DMS153 treated with DMSO at 0.1 percent for 48 hours (cell line): ENCODE measurements around the gene MRPL28.
"Not testable (repeated sequence)": the region's sequence is repeated elsewhere in the genome, so short reads cannot be mapped to it uniquely, and the experiment has no call there.

ENCODE experiments used
- DNase-seq: peaks from one replicate; lab custom pipeline; 2025; ENCODE audit not compliant: unreplicated experiment; lab: John Stamatoyannopoulos, UW

Gene MRPL28

DNA sequence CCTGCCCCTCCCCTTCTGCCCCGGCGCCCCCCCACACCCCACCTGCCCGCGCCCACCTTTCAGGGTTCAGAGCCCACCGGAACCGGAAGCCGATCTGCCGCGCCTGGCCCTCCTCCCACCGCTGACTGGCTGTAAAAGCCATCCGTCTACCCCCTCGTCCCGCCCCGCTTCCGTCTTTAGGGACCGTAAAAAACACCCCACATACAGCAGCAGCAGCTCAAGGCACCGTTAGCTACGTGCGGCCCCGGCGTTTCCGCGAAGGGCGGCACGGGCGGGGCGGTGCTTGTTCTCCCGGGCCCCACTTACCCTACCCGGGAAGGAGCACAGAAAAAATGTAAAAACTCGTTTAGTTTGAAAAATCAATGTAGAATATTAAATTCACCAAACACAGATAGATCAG, at the start of gene MRPL28:
TSS of gene MRPL28 (minus strand) at position 96 of the 400 bp plus-strand sequence. CDS start 320 bp downstream, outside the sequence.
- DNase-seq, result peak; percentile 81

DNA sequence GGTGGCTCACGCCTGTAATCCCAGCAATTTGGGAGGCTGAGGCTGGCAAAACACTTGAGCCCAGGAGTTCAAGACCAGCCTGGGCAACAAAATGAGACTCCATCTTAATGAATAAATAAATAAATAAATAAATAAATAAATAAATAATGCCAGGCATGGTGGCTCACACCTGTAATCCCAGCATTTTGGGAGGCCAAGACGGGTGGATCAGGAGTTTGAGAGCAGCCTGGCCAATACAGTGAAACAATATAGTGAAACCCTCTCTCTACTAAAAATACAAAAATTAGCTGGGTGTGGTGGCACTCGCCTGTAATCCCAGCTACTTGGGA, 44.8 kb upstream of the MRPL28 start:
- not testable (repeated sequence) for DNase-seq

DNA sequence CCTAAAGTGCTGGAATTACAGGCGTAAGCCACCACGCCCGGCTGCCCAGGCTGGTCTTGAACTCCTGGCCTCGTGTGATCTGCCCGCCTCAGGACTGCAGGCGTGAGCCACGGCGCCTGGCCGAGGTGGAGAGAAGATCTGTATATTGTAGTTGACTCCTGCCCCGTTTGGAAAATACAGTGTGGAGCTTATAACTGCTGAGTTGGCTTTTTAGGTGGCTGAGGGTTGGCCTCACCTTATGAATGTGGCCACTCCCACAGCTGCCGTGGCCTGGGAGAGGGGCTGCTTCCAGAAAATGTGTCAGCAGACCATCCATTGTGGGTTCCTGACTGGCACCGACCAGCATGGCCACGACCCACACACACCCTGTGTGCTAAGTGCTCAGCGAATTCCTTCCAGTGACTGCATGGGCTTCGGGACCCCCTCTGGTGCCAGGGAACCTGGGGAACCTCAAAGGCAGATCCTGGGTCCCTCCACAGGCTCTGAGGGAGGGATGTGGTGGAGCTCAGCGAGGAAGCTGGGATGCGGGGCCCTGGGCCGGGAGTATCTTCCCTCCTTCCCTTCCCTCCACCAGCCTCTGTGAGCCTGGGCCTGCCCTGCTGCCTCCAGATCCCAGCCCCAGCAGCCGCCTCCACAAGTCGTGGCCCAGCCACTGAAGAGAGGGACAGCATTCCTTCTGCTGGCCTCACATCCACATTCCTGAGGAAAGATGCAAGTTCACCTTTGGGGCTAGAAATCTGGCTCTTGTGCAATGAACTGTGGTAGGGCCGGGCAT, 44.2 kb upstream of the MRPL28 start:
- DNase-seq, result no peak

DNA sequence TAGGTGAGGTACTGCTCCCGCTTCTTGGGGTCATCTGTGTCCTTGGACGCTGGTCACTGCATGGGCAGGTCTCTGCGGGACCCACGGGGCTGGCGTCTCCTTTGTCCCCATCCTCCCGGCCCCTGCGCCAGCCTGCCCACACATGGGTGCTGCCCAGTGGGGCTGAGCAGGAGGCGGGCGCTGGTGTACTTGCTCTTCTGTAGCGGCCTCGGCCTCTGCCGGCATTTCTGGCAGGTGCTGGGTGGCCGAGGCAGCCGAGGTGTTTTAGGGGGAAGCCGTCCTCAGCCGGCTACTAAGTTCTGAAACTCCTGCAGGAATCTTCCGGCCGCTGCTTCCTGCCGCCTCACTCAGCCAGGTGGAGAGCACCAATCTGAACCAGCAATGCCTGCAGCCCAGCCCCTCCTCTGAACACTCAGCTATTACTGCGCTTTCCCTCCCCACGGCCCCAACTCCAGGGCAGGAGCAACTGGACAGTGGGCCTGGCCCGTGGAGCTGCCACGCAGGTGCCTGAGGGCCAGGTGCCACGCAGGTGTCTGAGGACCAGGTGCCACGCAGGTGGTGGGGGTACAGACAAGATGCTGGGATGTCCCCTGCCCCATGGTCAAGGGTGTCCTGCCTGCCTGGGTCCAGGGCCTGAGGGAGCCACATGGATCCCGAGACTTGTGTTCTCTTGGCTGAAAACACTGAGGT, 41.4 kb upstream of the MRPL28 start:
- DNase-seq, result no peak

DNA sequence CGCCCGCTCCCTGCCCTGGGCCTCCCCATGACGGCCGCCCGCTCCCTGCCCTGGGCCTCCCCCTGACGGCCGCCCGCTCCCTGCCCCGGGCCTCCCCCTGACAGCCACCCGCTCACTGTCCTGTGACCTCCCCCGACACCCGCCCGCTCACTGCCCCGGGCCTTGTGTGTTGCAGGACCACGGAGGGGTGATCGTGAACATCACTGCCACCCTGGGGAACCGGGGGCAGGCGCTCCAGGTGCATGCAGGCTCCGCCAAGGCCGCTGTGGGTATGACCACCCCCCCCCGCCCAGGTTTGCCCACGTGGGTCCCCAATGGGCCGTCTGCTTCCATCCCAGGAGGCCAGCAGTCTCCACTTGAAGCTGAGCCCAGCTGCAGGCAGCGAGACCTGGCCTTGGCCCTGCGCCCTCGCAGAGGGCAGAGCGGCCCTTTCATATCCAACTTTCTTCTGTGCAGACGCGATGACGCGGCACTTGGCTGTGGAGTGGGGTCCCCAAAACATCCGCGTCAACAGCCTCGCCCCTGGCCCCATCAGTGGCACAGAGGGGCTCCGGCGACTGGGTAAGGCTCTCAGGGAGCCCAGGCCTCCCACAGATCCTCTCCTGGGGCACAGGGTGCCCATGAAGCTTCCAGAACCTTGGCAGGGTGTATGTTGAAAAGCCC, 40.3 kb upstream of the MRPL28 start:
- DNase-seq, result no peak

DNA sequence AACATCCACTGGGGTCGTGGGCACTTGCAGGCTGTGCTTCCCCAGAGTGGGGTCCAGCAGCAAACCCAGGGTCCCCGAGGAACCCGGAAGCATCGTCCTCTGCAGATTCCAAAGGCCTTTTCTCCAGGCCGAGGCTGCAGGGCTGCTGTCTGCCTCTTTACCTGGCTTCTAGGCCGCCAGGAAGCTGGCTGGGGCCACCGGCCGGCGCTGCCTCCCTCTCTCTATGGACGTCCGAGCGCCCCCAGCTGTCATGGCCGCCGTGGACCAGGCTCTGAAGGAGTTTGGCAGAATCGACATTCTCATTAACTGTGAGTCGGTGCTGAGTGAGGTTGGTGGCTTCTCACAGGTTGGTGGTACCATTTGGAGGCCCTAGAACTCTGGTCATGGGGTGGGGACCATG, 36.9 kb upstream of the MRPL28 start:
- DNase-seq, result no peak

DNA sequence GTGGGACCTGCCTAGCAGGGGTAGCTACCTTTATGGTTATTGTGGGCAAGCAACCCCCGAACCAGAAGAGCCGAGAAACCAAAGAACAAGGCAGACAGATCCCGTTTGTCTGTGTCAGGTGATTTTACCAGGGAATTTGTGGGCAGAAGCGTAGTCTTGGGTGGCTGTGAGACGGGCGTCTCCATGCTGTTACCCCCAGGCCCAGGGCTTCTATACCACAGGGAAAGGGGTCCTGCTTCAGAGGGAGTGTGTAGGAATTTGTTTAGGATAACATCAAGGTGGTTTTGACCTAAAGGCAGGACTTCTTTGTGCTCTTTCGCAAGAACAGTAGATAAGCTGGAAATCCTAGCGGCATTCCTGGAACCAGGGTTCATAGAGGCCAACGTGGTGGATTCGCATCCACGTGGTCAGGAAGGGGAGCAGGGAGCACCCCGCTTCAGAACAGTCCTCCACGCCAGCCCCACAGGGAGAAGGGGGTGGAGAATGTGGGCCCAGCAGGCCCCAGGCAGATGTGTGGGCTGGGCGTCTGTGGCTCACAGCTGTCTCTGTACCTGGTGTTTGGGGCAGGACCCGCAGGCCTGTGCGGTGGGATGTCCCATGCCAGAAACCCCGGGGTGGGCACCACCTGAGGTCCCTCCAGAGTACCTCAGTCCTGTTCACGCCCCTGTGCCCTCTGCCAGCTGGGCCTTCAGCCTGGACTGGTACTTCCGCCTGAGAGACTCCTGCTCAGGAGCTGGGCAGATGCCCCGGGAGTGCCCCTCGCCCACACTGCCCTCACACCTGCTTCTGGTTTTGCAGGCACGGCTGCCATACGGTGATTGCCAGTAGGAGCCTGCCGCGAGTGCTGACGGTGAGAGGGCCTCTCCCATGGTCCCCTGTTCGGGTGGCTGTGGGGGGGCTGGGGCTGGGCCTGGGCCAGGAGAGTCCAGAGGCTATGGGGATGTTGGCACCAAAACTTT, 35.5 kb upstream of the MRPL28 start:
- DNase-seq, result no peak

DNA sequence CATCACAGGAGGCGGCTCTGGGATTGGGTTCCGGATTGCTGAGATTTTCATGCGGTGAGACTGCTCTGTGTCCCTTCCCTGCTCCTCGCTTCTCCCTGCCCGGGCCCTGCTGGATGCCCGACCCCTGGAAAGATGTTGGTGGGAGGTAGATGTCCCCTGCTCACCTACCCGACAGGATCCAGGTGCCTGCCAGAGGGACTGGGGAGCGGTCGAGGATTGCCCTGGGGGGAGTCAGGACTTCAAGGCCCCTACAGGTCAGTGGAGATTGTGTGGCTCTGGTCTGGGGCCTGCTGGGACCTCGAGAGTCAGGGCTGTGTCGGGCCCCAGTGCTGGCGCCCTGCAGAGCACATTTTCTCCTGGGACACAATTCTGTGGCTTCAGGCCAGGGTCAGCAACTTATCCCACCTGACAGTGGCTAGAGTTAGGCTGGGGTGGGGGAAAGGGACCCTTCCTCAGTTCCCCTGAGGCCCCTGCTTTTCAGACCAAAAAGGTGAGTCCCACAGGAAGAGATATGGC, 34.7 kb upstream of the MRPL28 start:
- DNase-seq, result no peak

DNA sequence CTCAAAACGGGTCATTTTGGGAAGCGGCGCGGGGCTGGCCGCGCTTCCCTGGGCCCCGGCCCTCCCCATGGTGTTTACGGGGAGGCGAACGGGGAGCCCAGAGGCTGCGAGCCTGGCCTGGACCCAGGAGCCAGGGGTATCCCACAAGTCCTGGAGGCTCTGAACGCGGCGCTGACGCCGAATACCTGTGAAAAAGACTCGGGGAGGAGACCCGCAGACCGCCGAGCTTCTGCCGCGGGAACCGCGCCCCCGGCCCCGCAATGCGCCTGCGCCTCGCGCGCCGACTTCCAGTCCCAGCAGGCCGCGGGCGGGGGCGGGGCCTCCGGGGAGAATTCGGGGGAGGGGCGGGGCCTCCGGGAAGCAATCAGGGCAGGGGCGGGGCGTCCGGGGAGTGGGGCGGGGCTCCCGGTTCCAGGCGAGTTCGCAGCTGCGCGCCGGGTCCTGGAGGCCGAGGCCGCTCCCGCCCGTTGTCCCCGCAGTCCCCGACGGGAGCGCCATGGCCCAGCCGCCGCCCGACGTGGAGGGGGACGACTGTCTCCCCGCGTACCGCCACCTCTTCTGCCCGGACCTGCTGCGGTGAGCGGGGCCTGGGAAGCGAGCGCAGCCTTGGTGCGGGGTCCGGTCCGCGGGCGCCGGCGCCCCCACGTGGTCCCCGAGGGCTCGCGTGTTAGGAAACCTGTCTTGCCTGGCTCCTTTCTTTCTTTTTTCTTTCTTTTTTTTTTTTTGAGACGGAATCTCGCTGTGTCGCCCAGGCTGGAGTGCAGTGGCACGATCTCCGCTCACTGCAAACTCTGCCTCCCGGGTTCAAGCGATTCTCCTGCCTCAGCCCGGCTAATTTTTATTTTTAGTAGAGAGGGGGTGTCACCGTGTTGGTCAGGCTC, 31.4 kb upstream of the MRPL28 start, which contains the start of gene DECR2:
TSS of gene DECR2 (plus strand) at position 418 of the 881 bp plus-strand sequence. CDS start at position 497, 79 bp downstream.
- peak; percentile 85 for DNase-seq

DNA sequence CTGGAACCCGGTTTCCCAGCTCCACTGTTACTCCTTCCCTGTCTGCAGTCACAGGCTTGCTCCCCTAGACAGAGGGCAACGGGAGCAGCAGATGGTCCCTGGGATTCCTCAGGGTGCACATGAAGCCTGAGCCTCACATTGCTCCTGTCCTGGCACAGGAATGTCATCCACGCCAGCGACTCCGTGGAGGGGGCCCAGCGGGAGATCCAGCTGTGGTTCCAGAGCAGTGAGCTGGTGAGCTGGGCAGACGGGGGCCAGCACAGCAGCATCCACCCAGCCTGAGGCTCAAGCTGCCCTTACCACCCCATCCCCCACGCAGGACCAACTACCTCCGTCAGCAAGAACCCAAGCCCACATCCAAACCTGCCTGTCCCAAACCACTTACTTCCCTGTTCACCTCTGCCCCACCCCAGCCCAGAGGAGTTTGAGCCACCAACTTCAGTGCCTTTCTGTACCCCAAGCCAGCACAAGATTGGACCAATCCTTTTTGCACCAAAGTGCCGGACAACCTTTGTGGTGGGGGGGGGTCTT, 29.8 kb upstream of the MRPL28 start:
- no peak for DNase-seq

DNA sequence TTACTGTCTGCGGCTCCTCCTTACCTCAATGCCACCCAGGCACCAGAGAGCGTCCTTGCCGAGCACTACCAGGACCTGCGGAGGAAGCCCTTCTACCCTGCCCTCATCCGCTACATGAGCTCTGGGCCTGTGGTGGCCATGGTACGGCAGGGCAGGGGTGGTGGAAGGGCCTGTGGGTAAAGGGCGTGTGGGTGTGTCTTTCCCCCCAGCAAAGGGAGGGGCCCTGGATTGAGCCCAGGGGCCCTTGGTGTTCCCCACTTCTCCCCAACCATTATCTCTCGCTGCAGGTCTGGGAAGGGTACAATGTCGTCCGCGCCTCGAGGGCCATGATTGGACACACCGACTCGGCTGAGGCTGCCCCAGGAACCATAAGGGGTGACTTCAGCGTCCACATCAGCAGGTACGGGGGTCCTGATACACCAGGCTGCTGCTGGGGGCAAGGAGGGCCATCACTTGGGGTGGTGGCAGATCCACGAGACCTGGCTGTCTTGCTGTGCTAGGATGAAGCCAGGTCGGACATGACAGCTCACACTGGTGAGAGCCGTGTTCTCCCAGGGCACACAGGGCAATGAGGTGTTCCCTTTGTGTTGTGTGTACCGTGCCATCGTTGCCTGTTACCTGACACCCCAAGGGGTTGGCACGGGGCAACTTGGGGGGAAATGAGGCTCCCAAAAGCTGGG, 29.1 kb upstream of the MRPL28 start:
- no peak for DNase-seq

DNA sequence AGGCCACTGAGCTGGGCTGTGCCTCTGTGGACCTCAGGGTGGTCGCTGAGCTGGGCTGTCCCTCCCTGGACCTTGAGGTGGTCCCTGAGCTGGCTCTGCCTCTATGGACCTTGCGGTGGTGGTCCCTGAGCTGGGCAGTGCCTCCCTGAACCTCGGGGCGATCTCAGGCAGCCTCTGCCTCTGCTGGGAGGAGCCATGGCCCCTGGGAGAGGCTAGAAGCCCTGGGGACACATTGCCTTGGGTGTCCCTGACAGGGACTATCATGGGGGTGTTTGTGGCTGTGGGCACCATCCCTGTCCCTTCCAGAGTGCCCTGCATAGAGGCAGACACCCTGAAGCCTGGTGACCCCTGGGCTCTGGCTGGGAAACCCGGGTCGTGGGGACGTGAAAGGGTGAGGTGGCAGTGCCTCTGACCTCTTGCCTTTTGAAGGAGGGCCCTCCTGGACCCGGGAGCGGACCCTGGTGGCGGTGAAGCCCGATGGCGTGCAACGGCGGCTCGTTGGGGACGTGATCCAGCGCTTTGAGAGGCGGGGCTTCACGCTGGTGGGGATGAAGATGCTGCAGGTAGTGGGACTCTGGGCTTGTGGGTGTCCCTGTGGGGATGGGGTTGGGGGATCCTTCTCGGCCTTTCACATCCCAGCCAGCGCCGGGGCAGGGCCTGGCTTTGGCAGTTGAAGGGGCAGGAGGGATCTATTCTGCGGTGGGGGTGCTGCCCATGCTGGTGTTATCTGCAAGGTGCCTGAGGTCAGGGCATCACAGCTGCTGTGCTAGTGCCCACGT, 28.4 kb upstream of the MRPL28 start:
- DNase-seq, result no peak

DNA sequence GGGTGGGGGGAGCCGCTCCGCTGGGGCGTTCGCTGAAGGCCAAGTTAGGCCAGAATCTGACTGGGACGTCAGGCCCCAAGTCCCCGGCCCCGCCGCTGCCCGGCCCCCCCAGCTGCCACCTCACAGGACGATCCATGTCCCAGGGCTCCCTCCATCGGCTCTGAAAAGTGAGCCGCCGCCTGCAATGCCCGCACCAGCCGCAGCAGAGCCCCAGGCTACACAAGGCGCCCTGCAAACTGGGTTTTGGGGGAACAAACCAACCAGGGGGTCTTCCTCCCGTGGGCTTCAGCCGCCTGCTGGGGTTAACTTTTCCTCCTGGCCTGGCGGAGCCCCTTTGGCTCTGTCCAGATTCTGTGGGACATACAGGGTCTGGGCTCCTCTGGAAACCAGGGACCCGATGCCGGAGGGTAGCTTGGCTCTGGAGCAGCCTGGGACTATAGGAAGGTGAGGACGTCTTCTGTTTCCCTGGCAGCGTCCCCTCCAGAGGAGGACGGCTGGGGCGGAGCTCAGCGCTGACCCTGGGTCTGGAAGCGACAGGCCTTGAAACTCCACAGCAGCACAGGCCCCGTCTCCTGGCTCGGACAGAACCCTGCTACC, 27.5 kb upstream of the MRPL28 start:
- no peak for DNase-seq

DNA sequence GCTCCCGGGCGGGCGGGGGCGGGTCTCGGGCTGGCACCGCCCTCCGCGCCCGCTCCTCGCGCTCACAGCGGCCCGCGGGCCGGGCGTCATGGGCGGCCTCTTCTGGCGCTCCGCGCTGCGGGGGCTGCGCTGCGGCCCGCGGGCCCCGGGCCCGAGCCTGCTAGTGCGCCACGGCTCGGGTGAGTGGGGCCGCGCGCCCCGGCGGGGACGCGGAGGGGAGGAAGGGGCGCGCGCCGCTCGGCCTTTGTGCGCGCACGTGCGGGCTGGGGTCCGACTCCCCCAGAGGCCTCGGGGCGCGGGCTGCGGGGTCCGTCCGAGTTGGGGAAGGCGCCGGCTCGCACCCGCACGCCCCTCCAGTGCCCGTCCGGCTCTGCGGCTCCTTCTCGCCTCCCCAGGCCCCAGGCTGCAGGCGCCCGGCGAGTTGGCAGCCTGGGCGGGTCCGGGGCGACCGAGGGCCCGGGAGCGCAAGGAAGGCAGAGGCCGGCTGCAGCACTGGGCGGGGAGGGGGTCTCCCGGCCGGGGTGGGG, 26.9 kb upstream of the MRPL28 start, which contains the start of gene NME4:
TSS of gene NME4 (plus strand) at position 65 of the 527 bp plus-strand sequence. CDS start at position 89, 24 bp downstream.
- no peak for DNase-seq

DNA sequence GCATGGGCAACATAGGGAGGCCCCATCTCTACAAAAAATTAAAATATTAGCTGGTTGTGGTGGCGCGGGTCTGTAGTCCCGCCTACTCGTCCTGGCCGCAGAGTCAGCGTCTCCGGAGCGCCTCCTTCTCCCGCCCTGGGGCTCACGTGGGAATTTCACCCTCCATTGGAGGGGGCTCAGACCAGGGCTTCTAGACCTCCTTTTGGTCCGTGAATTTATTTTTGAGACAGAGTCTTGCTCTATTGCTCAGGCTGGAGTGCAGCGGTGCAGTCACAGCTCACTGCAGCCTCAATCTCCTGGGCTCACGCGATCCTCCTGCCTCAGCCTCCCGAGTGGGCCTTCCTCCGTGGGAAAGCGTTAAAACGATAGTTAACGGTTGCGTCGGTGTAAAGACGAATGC, 26.3 kb upstream of the MRPL28 start:
- no peak for DNase-seq

DNA sequence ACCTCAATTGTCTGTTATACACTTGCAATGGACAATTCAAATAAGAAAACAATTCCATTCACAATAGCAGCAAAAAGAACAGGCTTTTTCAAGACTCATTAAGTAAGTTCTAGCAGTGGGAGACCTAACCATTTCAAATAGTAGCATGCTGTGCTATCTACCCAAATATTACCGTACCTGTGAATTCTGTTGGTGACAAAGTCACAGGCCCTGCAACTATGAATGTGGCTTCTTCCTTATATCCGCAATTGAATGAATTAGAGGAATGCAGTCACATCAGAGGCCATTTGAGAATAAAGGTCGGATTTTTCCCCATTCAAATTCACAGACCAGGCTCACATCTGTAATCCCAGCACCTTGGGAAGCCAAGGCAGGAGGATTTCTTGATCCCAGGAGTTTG, 25.9 kb upstream of the MRPL28 start:
- DNase-seq, result no peak

DNA sequence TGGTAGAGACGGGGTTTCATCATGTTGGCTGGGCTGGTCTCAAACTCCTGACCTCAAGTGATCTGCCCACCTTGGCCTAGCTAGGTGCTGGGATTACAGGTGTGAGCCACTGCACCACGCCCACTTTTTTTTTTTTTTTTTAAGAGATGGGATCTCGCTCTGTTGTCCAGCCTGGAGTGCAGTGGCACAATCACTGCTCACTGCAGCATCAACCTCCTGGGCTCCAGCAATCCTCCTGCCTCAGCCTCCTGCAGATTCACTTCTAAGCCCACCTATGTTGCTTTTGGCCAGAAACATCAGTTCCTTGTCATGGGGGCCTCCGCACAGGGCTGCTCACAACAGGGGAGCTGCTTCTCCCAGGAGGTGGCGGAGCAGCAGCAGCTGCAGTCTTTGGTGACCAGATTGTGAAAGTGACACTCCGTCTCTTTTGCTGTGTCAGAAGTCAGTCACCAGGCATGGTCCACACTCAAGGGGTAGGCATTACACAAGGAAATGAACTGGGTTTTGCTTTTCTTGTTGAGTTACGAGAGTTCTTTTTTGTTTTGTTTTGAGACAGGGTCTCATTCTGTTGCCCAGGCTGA, 22.2 kb upstream of the MRPL28 start:
- DNase-seq, result no peak
